A549 (cell line): ENCODE data around the gene SERP1. TPM values are rescaled to one million over a fixed set of nuclear protein-coding genes. Genes with fewer than 3 reads are reported as not detected.
A peak's percentile ranks its signal among the peaks of the same experiment; 100 is the strongest.

Source experiments
- ATAC-seq, 2 experiments: fragments of 200-7000 bp in 1 of 2; fragments of >200 bp in 1 of 2; cut with Nextera tagmentation in 1 of 2; cut with Tn5 transposase in 1 of 2; 3 replicates each; pipeline versions ENCODE4 v1.8.0 to v1.9.1; 2018 to 2020; ENCODE audit warnings: mild to moderate bottlenecking in 1 of 2, moderate library complexity in 1 of 2
- CTCF ChIA-PET: fragments of 300-600 bp; sonication (Branson Sonifier 250); formaldehyde crosslinking; extraction: SDS; loops from one replicate; lab custom pipeline; 2021; ENCODE audit warnings: antibody characterized with exemption, inconsistent platforms; lab: Yijun Ruan, JAX
- POLR2A ChIA-PET: fragments of 350-600 bp; formaldehyde crosslinking; extraction: SDS; loops from one replicate; lab custom pipeline; 2021; ENCODE audit warnings: antibody characterized with exemption, inconsistent platforms; lab: Yijun Ruan, JAX
- DNase-seq, 2 experiments: peaks; one replicate each; pipeline versions ENCODE4 v3.0.0 to v3.0.0-alpha.2; 2011 to 2016; ENCODE audit warnings: low read depth in 1 of 2, low spot score in 1 of 2
- FAIRE-seq: peaks from 2 replicates; lab custom pipeline; 2011; peaks lifted over from hg19 to GRCh38; lab: Jason Lieb, UNC
- H3K27ac ChIP-seq, 2 experiments: fragments of >200 bp; sonication (Bioruptor Twin); formaldehyde crosslinking; 3 replicates each; pipeline ENCODE4 v1.5.1; 2016 to 2017
- H3K4me1 ChIP-seq: fragments of >200 bp; sonication (Bioruptor Twin); formaldehyde crosslinking; 3 replicates; pipeline ENCODE4 v1.6.1; 2016
- H3K4me2 ChIP-seq: fragments of >200 bp; sonication (Bioruptor Twin); formaldehyde crosslinking; 3 replicates; pipeline ENCODE4 v1.6.1; 2016
- H3K4me3 ChIP-seq: fragments of >200 bp; sonication (Bioruptor Twin); formaldehyde crosslinking; 3 replicates; pipeline ENCODE4 v1.5.1; 2016
- H3K9me3 ChIP-seq: fragments of >200 bp; sonication (Bioruptor Twin); formaldehyde crosslinking; 3 replicates; pipeline ENCODE4 v1.6.1; 2016
- BHLHE40 ChIP-seq: IDR thresholded peaks from 2 replicates; pipeline ENCODE4 v1.6.1; 2012; ENCODE audit warnings: low read depth, low read length, inconsistent platforms
- CEBPB ChIP-seq, 2 experiments: fragments of >200 bp in 1 of 2; sonication (Bioruptor Twin) in 1 of 2; formaldehyde crosslinking in 1 of 2; IDR thresholded peaks; 2 replicates each; pipeline ENCODE4 v1.6.1; 2012 to 2016
- CHD2 ChIP-seq: fragments of 150-350 bp; IDR thresholded peaks from 2 replicates; pipeline ENCODE4 v1.6.1; 2014; ENCODE audit warnings: low read length; ENCODE audit not compliant: partially characterized antibody
- EHMT2 ChIP-seq: fragments of 200-600 bp; sonication (generic); IDR thresholded peaks from 2 replicates; pipeline ENCODE4 v1.6.1; 2016; ENCODE audit warnings: antibody characterized with exemption, low read depth, mild to moderate bottlenecking, moderate library complexity
- FOSL2 ChIP-seq, 2 experiments: fragments of 450-650 bp in 1 of 2; fragments of >200 bp in 1 of 2; sonication (Bioruptor Twin) in 1 of 2; formaldehyde crosslinking; IDR thresholded peaks; 2 replicates each; pipeline versions ENCODE4 v1.5.0 to v1.6.1; 2016 to 2020; ENCODE audit warnings: mild to moderate bottlenecking in 1 of 2, moderate library complexity in 1 of 2
- GATA3 ChIP-seq: IDR thresholded peaks from 2 replicates; pipeline ENCODE4 v1.6.1; 2012; ENCODE audit warnings: borderline replicate concordance
- JUNB ChIP-seq: fragments of >200 bp; sonication (Bioruptor Twin); formaldehyde crosslinking; IDR thresholded peaks from 2 replicates; pipeline ENCODE4 v1.6.1; 2016
- KDM1A ChIP-seq: fragments of 200-600 bp; sonication (generic); IDR thresholded peaks from 2 replicates; pipeline ENCODE4 v1.6.1; 2016; ENCODE audit warnings: low read depth, mild to moderate bottlenecking
- PHF8 ChIP-seq: fragments of 200-600 bp; sonication (generic); IDR thresholded peaks from 2 replicates; pipeline ENCODE4 v1.6.1; 2016; ENCODE audit warnings: low read depth, mild to moderate bottlenecking, antibody characterized with exemption, moderate library complexity, borderline replicate concordance
- POLR2A ChIP-seq: IDR thresholded peaks from 2 replicates; pipeline ENCODE4 v1.6.1; 2012; ENCODE audit warnings: mild to moderate bottlenecking, low read length
- RAD21 ChIP-seq, 2 experiments: fragments of >200 bp in 1 of 2; sonication (Bioruptor Twin) in 1 of 2; formaldehyde crosslinking in 1 of 2; IDR thresholded peaks in 1 of 2; conservative IDR thresholded peaks in 1 of 2; 2 replicates in 1 of 2; 3 replicates in 1 of 2; pipeline ENCODE4 v1.6.1; 2012 to 2018; ENCODE audit warnings: inconsistent platforms in 1 of 2
- RFX5 ChIP-seq: fragments of 450-650 bp; IDR thresholded peaks from 2 replicates; pipeline ENCODE4 v1.7.1; 2014; ENCODE audit warnings: antibody characterized with exemption, mild to moderate bottlenecking, moderate library complexity
- SMC3 ChIP-seq: fragments of >200 bp; sonication (Bioruptor Twin); formaldehyde crosslinking; IDR thresholded peaks from 3 replicates; pipeline ENCODE4 v1.6.1; 2018; ENCODE audit warnings: inconsistent platforms
- ZC3H11A ChIP-seq: fragments of 450-650 bp; IDR thresholded peaks from 2 replicates; pipeline ENCODE4 v1.6.1; 2014; ENCODE audit warnings: antibody characterized with exemption, mild to moderate bottlenecking
- WGBS: methylation state at CpG from one replicate; pipeline ENCODE4 v1.1.6; 2017; ENCODE audit errors: missing lambda C conversion rate; 5-methylcytosine and 5-hydroxymethylcytosine counted together
- polyA plus RNA-seq, 4 experiments: library from polyadenylated mRNA; depleted of rRNA in 3 of 4; stranded (reverse); fragments of >200 nt; fragmentation: RNase III in 1 of 4; extraction: RNeasy Plus Mini Kit Qiagen cat#74134 plus additional on column Dnase treatment in 1 of 4; gene quantifications; 2 replicates in 3 of 4; 3 replicates in 1 of 4; pipeline ENCODE4 v1.2.3, GENCODE V29; 2011 to 2017
- TF ChIP-seq, protein P1 (sequence below): fragments of >200 bp; sonication (Bioruptor Twin); formaldehyde crosslinking; IDR thresholded peaks from 3 replicates; pipeline ENCODE4 v1.5.1; 2016
- TF ChIP-seq, protein P2 (sequence below): fragments of 150-350 bp; IDR thresholded peaks from 2 replicates; pipeline ENCODE4 v1.6.1; 2014; ENCODE audit warnings: low read depth, mild to moderate bottlenecking, low read length

SERP1 gene
- polyA plus RNA-seq, 2 of the 4 experiments (the other 2 are of a cell fraction): 84.3 to 94.7 TPM

DNA sequence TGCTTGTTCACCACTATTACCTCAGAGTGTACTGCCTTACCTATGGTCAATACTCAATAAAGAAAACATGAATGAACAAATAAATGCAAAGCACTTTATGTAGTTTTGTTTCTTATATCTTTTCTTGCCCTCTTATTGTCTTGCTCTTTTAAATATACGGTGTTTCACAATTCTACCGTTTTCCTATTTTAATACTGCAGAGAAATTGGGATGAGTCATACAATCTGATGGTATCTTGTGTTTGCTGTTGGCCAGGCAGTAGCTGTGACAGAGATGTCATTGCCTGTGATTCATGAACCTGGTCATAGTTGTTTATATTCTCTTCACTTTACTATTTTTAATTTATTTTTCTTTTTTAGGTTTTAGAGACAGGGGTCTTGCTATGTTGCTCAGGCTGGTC lies 48.3 kb downstream of the SERP1 start:
- Histone ChIP-seq H3K9me3 (peaks cover 14% of the 10 kb centered on the region), H3K4me2 (peak overlapping the region; percentile 25), H3K4me3 (no peak overlapping the region), H3K4me1 (peaks cover 18% of the 10 kb centered on the region), H3K27ac (no peak overlapping the region)
- ChIA-PET POLR2A (no interaction called here), CTCF (interaction anchor here (0.7 to 6.4 kb wide), 6 partner anchors 30 to 258 kb away, joined by 3 to 76 read pairs (median 4); partner anchors contain the start of gene TSC22D2)
- WGBS: 8% methylated on average over 2 of the region's 2 CpGs
- DNase-seq (peak; percentile 22 to 24), ATAC-seq (peak; percentile 44 to 81; a peak in 3 of 6 replicates), FAIRE-seq (no peak)
- TF ChIP-seq GATA3 (peak; percentile 46; the same call in 1 of the 2 replicates), KDM1A (no peak), FOSL2 (IDR thresholded peaks at IDR 0.05) (0 out of 2 replicates have a peak, but pooled peaks have one; percentile 36), FOSL2 (CRISPR knock-in tag; IDR thresholded peaks at IDR 0.05) (peak; percentile 85), JUNB (0 out of 2 replicates have a peak, but pooled peaks have one; percentile 40), CEBPB (IDR thresholded peaks at IDR 0.05) (peak in 1 of 2 experiments; percentile 39; a peak in 3 of 4 replicates), POLR2A (no peak)

DNA sequence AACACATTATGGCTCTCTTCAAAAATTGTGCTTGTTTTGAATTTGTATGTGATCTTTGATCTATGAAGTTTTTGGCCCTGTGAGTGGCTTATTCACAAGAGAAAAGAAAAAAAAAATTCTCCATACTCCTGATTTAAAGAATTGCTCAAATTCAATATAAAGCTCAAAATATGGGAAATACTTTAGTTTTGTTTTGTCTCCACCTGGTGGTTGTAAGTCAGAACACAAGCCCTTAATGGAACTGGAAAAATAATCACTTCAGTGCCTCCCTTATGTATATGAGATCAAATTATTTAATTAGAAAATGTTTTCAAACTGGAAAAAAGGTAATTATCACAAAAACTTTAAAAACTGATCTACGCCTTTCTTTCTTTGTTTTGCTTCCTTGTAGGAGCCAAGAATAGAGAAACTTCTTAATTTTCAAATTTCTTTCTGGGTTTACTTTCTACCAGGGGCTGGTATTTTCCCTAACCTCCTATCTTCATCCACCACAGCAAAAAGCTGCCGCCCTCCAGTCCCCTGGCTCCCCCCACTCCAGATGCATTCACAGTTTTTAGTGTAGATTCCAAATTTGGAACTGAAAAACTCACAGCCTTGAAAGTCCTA lies 50.6 kb downstream of the SERP1 start:
- peak; percentile 39 to 48 for DNase-seq
- ChIA-PET POLR2A (interaction anchor here (0.6 to 1.0 kb wide), 3 partner anchors 83 to 525 kb away, joined by 3 to 5 read pairs (median 3); partner anchors contain the start of gene PFN2), CTCF (interaction anchor here (0.6 to 6.4 kb wide), 46 partner anchors 10 to 933 kb away, joined by 3 to 76 read pairs (median 6); partner anchors contain the start of gene TSC22D2)
- ATAC-seq: peak in 1 of 2 experiments; percentile 74; a peak in 3 of 6 replicates
- WGBS: 2% methylated on average over 2 of the region's 2 CpGs
- FAIRE-seq: no peak
- TF ChIP-seq SMC3 (peak; percentile 97), CHD2 (no peak), BHLHE40 (no peak), RAD21 (conservative IDR thresholded peaks at IDR 0.05 in 1 of 2, IDR thresholded peaks at IDR 0.05 in 1 of 2) (peak; percentile 90 to 94)
- TF ChIP-seq, protein P1, sequence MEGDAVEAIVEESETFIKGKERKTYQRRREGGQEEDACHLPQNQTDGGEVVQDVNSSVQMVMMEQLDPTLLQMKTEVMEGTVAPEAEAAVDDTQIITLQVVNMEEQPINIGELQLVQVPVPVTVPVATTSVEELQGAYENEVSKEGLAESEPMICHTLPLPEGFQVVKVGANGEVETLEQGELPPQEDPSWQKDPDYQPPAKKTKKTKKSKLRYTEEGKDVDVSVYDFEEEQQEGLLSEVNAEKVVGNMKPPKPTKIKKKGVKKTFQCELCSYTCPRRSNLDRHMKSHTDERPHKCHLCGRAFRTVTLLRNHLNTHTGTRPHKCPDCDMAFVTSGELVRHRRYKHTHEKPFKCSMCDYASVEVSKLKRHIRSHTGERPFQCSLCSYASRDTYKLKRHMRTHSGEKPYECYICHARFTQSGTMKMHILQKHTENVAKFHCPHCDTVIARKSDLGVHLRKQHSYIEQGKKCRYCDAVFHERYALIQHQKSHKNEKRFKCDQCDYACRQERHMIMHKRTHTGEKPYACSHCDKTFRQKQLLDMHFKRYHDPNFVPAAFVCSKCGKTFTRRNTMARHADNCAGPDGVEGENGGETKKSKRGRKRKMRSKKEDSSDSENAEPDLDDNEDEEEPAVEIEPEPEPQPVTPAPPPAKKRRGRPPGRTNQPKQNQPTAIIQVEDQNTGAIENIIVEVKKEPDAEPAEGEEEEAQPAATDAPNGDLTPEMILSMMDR: peak; percentile 88
- peaks cover 18% of the 10 kb centered on the region for H3K4me1 ChIP-seq
- H3K4me2 ChIP-seq: no peak overlapping the region
- H3K27ac ChIP-seq: peak overlapping the region in 1 of 2 experiments; percentile 22; a peak in 1 of 6 replicates
- peaks cover 7% of the 10 kb centered on the region for H3K9me3 ChIP-seq
- H3K4me3 ChIP-seq: no peak overlapping the region

- Histone ChIP-seq H3K4me1 (peaks cover 18% of the 10 kb centered on the region), H3K9me3 (peaks cover 2% of the 10 kb centered on the region; the same call in 1 of the 3 replicates), H3K27ac (peak overlapping the region; percentile 22 to 57; a peak in 3 of 6 replicates), H3K4me3 (no peak overlapping the region), H3K4me2 (no peak overlapping the region)
- whole genome bisulfite sequencing: 90% methylated on average over 1 of the region's 1 CpG
- ChIA-PET CTCF (interaction anchor here (0.6 to 6.4 kb wide), 45 partner anchors 11 to 531 kb away, joined by 3 to 76 read pairs (median 6); partner anchors contain the start of gene TSC22D2), POLR2A (interaction anchor here (0.6 to 1.0 kb wide), 3 partner anchors 82 to 524 kb away, joined by 3 to 5 read pairs (median 3); partner anchors contain the start of gene PFN2)
- peak; percentile 24 to 64; a peak in 3 of 6 replicates for ATAC-seq
- no peak for DNase-seq
- TF ChIP-seq EHMT2 (no peak), ZC3H11A (no peak), PHF8 (no peak)
- FAIRE-seq: no peak
Observed at GRCh38 chr3:150495149-150495548, 51.1 kb downstream of the SERP1 start.

DNA sequence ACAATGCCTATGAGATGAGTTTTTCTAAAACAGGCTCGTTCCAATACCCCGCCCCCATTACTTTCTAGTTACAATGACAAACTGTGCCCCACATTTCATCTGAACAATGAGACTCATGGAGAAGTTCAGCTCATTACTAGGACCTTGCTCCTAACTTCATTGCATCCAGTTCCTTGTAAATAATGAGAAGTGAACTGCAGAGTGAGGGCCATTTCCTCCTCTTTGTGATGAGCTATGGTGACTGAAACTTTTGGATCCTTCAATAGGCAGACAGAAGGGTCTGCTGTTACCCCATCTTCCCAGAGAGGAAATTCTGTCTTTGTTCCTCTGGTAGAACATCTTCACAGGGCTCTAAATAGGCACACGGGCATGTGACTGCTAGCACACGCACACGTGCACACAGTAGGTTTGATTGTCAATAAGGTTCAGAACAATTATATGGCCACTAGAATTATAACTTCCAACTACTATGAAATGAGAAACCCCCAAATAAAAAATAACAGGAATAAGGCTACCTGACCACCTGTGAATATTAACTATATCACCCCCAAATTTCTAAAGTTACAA lies 51.8 kb downstream of the SERP1 start:
- H3K4me3 ChIP-seq: no peak overlapping the region
- no peak overlapping the region for H3K4me2 ChIP-seq
- no peaks in the 10 kb centered on the region for H3K9me3 ChIP-seq
- TF ChIP-seq, protein P1: no peak
- TF ChIP-seq RFX5: no peak
- TF ChIP-seq, protein P2, sequence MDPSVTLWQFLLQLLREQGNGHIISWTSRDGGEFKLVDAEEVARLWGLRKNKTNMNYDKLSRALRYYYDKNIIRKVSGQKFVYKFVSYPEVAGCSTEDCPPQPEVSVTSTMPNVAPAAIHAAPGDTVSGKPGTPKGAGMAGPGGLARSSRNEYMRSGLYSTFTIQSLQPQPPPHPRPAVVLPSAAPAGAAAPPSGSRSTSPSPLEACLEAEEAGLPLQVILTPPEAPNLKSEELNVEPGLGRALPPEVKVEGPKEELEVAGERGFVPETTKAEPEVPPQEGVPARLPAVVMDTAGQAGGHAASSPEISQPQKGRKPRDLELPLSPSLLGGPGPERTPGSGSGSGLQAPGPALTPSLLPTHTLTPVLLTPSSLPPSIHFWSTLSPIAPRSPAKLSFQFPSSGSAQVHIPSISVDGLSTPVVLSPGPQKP: no peak
- ChIA-PET CTCF (interaction anchor here (1.0 to 6.4 kb wide), 30 partner anchors 10 to 278 kb away, joined by 3 to 76 read pairs (median 6); partner anchors contain the start of gene TSC22D2), POLR2A (no interaction called here)
- H3K4me1 ChIP-seq: peaks cover 18% of the 10 kb centered on the region
- ATAC-seq (no peak), DNase-seq (no peak), FAIRE-seq (no peak)
- no peak overlapping the region; a peak in 1 of 6 replicates for H3K27ac ChIP-seq
- 90% methylated on average over 5 of the region's 5 CpGs for WGBS
